ENCODE measurements around the gene CLPX. TPM values are rescaled to one million over a fixed set of nuclear protein-coding genes. Genes with fewer than 3 reads are reported as not detected.

Gene CLPX
- total and polyA plus RNA-seq, 12 donors = 8.5 to 67.6 (median 60.4) TPM

DNA sequence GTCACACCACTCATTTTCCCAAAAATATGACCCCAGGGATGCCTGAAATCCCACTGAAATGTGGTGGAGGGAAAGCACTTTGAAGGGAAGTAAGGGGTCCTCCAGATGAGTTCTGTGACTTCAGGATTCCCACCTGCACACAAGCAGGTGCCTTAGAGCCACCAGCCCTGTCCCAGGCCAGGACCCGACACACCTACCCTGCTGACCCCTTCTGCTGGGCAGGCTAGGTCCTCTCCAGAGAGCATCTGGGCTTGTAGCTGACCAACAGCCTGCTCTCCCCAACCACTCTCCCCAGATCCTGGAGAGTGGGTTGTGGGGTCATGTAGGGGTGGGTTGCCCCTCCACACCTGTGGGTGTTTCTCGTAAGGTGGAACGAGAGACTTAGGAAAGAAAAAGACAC is 41.1 kb upstream of the CLPX start:
- no peak overlapping the region for H3K27ac ChIP-seq
- H3K9me3 ChIP-seq = no peaks in the 10 kb centered on the region
- no peaks in the 10 kb centered on the region for H3K4me1 ChIP-seq
- H3K36me3 ChIP-seq = no peaks in the 10 kb centered on the region
- TF ChIP-seq, protein P1, sequence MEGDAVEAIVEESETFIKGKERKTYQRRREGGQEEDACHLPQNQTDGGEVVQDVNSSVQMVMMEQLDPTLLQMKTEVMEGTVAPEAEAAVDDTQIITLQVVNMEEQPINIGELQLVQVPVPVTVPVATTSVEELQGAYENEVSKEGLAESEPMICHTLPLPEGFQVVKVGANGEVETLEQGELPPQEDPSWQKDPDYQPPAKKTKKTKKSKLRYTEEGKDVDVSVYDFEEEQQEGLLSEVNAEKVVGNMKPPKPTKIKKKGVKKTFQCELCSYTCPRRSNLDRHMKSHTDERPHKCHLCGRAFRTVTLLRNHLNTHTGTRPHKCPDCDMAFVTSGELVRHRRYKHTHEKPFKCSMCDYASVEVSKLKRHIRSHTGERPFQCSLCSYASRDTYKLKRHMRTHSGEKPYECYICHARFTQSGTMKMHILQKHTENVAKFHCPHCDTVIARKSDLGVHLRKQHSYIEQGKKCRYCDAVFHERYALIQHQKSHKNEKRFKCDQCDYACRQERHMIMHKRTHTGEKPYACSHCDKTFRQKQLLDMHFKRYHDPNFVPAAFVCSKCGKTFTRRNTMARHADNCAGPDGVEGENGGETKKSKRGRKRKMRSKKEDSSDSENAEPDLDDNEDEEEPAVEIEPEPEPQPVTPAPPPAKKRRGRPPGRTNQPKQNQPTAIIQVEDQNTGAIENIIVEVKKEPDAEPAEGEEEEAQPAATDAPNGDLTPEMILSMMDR (IDR thresholded peaks at IDR 0.05) = no peak
- DNase-seq = no peak
- WGBS, 2 donors = 95 to 100% methylated on average over 3 of the region's 3 CpGs
- ATAC-seq = no peak
- intact Hi-C loops (cut with DNase I) = no loop called here
- H3K4me3 ChIP-seq = no peak overlapping the region
- no peaks in the 10 kb centered on the region for H3K27me3 ChIP-seq

DNA sequence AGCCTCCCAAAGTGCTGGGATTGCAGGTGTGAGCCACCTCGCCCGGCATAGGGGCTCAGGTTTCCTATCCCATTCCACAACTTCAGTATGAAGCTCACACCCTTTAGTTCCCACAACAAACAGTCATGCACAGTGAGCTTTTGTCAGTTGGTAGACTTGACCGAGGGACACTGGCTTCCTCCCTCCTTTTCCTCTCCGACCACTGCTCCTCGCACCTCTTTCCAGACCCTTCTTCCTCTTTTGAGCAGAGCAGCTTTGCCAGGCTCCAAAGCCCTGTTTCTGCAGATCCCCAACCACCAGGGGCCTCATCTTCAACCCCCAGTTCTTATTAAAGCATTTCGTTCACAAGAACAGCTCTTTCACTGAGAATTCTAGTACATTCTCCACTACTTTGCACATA is 38.9 kb upstream of the CLPX start:
- ATAC-seq (no peak), DNase-seq (no peak)
- H3K4me3 ChIP-seq = no peak overlapping the region
- H3K27ac ChIP-seq = no peak overlapping the region
- TF ChIP-seq, protein P1 (IDR thresholded peaks at IDR 0.05) = no peak
- 89 to 90% methylated on average over 6 of the region's 6 CpGs for WGBS, 2 donors
- no peaks in the 10 kb centered on the region for H3K27me3 ChIP-seq
- intact Hi-C loops (cut with DNase I) = no loop called here
- H3K9me3 ChIP-seq = no peaks in the 10 kb centered on the region
- no peaks in the 10 kb centered on the region for H3K4me1 ChIP-seq
- no peaks in the 10 kb centered on the region for H3K36me3 ChIP-seq

GRCh38 chr15:65222891-65223290 is 37.7 kb upstream of the CLPX start:
- Histone ChIP-seq H3K36me3 (no peaks in the 10 kb centered on the region), H3K27me3 (no peaks in the 10 kb centered on the region), H3K27ac (no peak overlapping the region), H3K4me3 (no peak overlapping the region), H3K9me3 (no peaks in the 10 kb centered on the region), H3K4me1 (no peaks in the 10 kb centered on the region)
- TF ChIP-seq, protein P1 (IDR thresholded peaks at IDR 0.05) = no peak
- no peak for ATAC-seq
- 88 to 93% methylated on average over 4 of the region's 4 CpGs for WGBS, 2 donors
- no peak for DNase-seq
- intact Hi-C loops (cut with DNase I) = no loop called here

DNA sequence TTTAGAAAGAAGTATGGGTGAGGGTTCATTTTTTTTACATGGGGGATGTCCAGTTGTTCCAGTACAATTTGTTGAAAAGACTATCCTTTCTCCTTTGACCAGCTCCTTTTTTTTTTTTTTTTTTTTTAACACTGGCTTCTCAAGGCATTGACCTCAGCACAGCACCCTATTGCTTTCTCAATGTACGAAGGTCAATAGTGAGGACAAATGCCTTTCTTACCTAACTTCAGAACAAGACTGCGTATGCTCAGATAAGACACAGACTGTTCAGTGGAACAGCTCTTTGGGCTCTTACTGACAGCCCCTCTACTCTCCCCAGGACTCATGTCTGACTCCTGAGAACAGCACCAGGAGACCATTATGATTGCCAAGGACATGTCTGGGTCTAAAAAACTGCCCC is 36.6 kb upstream of the CLPX start:
- no peak for DNase-seq
- intact Hi-C loops (cut with DNase I) = no loop called here
- Histone ChIP-seq H3K36me3 (no peaks in the 10 kb centered on the region), H3K27ac (no peak overlapping the region), H3K9me3 (no peaks in the 10 kb centered on the region), H3K4me3 (no peak overlapping the region), H3K4me1 (no peaks in the 10 kb centered on the region), H3K27me3 (no peaks in the 10 kb centered on the region)
- 82 to 84% methylated on average over 2 of the region's 2 CpGs for WGBS, 2 donors
- TF ChIP-seq, protein P1 (IDR thresholded peaks at IDR 0.05) = no peak
- no peak for ATAC-seq

DNA sequence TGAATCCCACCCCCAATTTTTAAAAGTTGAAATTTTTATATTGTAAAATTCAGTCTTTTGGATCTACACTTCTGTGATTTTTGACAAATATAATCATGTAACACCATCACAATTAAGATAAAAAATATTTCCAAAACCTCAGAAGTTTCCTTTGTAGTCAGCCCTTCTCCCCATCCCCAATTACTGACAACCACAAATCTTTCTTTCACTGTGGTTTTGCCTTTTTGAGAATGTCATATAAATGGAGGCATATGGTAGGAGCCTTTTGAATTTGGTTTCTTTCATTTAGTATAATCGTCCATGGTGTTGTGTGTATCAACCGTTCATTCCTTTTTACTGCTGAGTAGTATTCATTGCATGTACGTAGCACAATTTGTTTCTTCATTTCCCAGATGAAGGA is 34.0 kb upstream of the CLPX start:
- intact Hi-C loops (cut with DNase I) = no loop called here
- TF ChIP-seq, protein P1 (IDR thresholded peaks at IDR 0.05) = no peak
- 92 to 100% methylated on average over 3 of the region's 3 CpGs for WGBS, 2 donors

More for the DNA sequence above, 34.0 kb upstream of the CLPX start:
- H3K4me1 ChIP-seq = no peaks in the 10 kb centered on the region
- DNase-seq = no peak
- ATAC-seq = no peak
- no peak overlapping the region for H3K4me3 ChIP-seq
- H3K27ac ChIP-seq = no peak overlapping the region
- no peaks in the 10 kb centered on the region for H3K36me3 ChIP-seq
- no peaks in the 10 kb centered on the region for H3K27me3 ChIP-seq
- H3K9me3 ChIP-seq = no peaks in the 10 kb centered on the region
